Nephron (organoid): Measurements from ENCODE around the gene TMEM203.
A peak's percentile ranks its signal among the peaks of the same experiment; 100 is the strongest.

ENCODE experiments used
- H3K27ac Mint-ChIP-seq, 3 experiments: 2 replicates each; pipeline ENCODE4 v1.8.0; 2020; ENCODE audit warnings: mixed read lengths in 3 of 3, mild to moderate bottlenecking in 2 of 3, moderate library complexity in 1 of 3
- H3K27me3 Mint-ChIP-seq: 2 replicates; pipeline ENCODE4 v1.8.0; 2021; ENCODE audit warnings: low read depth, mild to moderate bottlenecking, moderate library complexity, mixed read lengths
- H3K36me3 Mint-ChIP-seq: 2 replicates; pipeline ENCODE4 v1.8.0; 2020; ENCODE audit warnings: low read depth, mixed read lengths
- H3K4me1 Mint-ChIP-seq: 2 replicates; pipeline ENCODE4 v1.8.0; 2020; ENCODE audit warnings: mixed read lengths
- H3K4me3 Mint-ChIP-seq, 3 experiments: 2 replicates each; pipeline ENCODE4 v1.8.0; 2020; ENCODE audit warnings: mild to moderate bottlenecking in 3 of 3, mixed read lengths in 3 of 3, moderate library complexity in 2 of 3
- H3K9me3 Mint-ChIP-seq: 2 replicates; pipeline ENCODE4 v1.8.0; 2020; ENCODE audit warnings: mixed read lengths
- CTCF ChIP-seq, 3 experiments: fragments of 200-600 bp; sonication (generic); IDR thresholded peaks; one replicate each; pipeline ENCODE4 v1.5.0; 2021; ENCODE audit warnings: antibody characterized with exemption in 3 of 3; ENCODE audit not compliant: unreplicated experiment in 3 of 3

The TMEM203 gene

GRCh38 chr9:137163365-137163715 lies 42.1 kb downstream of the TMEM203 start:
- Mint-ChIP-seq H3K36me3 (no peaks in the 10 kb centered on the region), H3K27ac (no peak overlapping the region), H3K4me1 (no peaks in the 10 kb centered on the region), H3K9me3 (no peaks in the 10 kb centered on the region), H3K4me3 (peak overlapping the region in 2 of 3 experiments; percentile 38 to 48), H3K27me3 (peaks cover 88% of the 10 kb centered on the region)
- no peak for TF ChIP-seq CTCF (IDR thresholded peaks at IDR 0.05; ENCODE audit: unreplicated experiment in 3 of 3)

GRCh38 chr9:137162505-137163364 lies 42.7 kb downstream of the TMEM203 start:
- no peaks in the 10 kb centered on the region for H3K36me3 Mint-ChIP-seq
- H3K4me1 Mint-ChIP-seq: no peaks in the 10 kb centered on the region
- peaks cover 93% of the 10 kb centered on the region for H3K27me3 Mint-ChIP-seq
- no peaks in the 10 kb centered on the region for H3K9me3 Mint-ChIP-seq
- peak in 1 of 3 experiments; percentile 25 for TF ChIP-seq CTCF (IDR thresholded peaks at IDR 0.05; ENCODE audit: unreplicated experiment in 3 of 3)
- peak overlapping the region in 2 of 3 experiments; percentile 48 to 67 for H3K4me3 Mint-ChIP-seq
- no peak overlapping the region for H3K27ac Mint-ChIP-seq

GRCh38 chr9:137161558-137162486 lies 43.6 kb downstream of the TMEM203 start:
- peaks cover 93% of the 10 kb centered on the region for H3K27me3 Mint-ChIP-seq
- H3K4me3 Mint-ChIP-seq: no peak overlapping the region
- no peak for TF ChIP-seq CTCF (IDR thresholded peaks at IDR 0.05; ENCODE audit: unreplicated experiment in 3 of 3)
- H3K36me3 Mint-ChIP-seq: no peaks in the 10 kb centered on the region
- H3K9me3 Mint-ChIP-seq: no peaks in the 10 kb centered on the region
- H3K4me1 Mint-ChIP-seq: no peaks in the 10 kb centered on the region
- no peak overlapping the region for H3K27ac Mint-ChIP-seq

- Mint-ChIP-seq H3K4me3 (no peak overlapping the region), H3K9me3 (no peaks in the 10 kb centered on the region), H3K27ac (no peak overlapping the region), H3K27me3 (peaks cover 93% of the 10 kb centered on the region), H3K4me1 (no peaks in the 10 kb centered on the region), H3K36me3 (no peaks in the 10 kb centered on the region)
- no peak for TF ChIP-seq CTCF (IDR thresholded peaks at IDR 0.05; ENCODE audit: unreplicated experiment in 3 of 3)
These were observed 44.5 kb downstream of the TMEM203 start for GRCh38 chr9:137160716-137161557.

- H3K27me3 Mint-ChIP-seq: peaks cover 93% of the 10 kb centered on the region
- no peak overlapping the region for H3K4me3 Mint-ChIP-seq
- H3K9me3 Mint-ChIP-seq: no peaks in the 10 kb centered on the region
- H3K27ac Mint-ChIP-seq: no peak overlapping the region
- H3K36me3 Mint-ChIP-seq: no peaks in the 10 kb centered on the region
- no peak for TF ChIP-seq CTCF (IDR thresholded peaks at IDR 0.05; ENCODE audit: unreplicated experiment in 3 of 3)
- no peaks in the 10 kb centered on the region for H3K4me1 Mint-ChIP-seq
These were observed 45.4 kb downstream of the TMEM203 start for GRCh38 chr9:137160054-137160425.
